HCT116 (cell line): ENCODE data around the gene GEMIN2. TPM values are rescaled to one million over a fixed set of nuclear protein-coding genes. Genes with fewer than 3 reads are reported as not detected.
"Not testable (repeated sequence)": the region's sequence is repeated elsewhere in the genome, so short reads cannot be mapped to it uniquely, and the experiment has no call there.

ENCODE experiments used
- ATAC-seq: fragments of 200-7000 bp; cut with Tn5 transposase; 2 replicates; pipeline ENCODE4 v1.9.1; 2020; ENCODE audit warnings: mild to moderate bottlenecking, moderate library complexity
- BruUV-seq: library from RNA; stranded (reverse); fragments of 400-500 nt; replicated peaks from 2 replicates; lab custom pipeline; 2021; lab: Mats Ljungman, UMichigan
- CTCF ChIA-PET: fragments of 300-600 bp; sonication (Branson Sonifier 250); formaldehyde crosslinking; loops from one replicate; lab custom pipeline; 2021; ENCODE audit warnings: antibody characterized with exemption; lab: Charles Lee
- POLR2A ChIA-PET: fragments of 300-600, 350-600 bp; sonication (Branson Sonifier 250); formaldehyde crosslinking; loops from one replicate; lab custom pipeline; 2021; ENCODE audit warnings: antibody characterized with exemption; lab: Charles Lee
- RAD21 ChIA-PET, 2 experiments: fragments of 300-600 bp; sonication (Branson Sonifier 250); formaldehyde crosslinking; loops; one replicate each; lab custom pipeline; 2023; ENCODE audit warnings: low total read pairs in 2 of 2; ENCODE audit not compliant: uncharacterized antibody in 2 of 2, unreplicated experiment in 2 of 2, low non-redundant PET in 1 of 2; lab: Charles Lee
- DNase-seq: peaks from one replicate; pipeline ENCODE4 v3.0.0-alpha.2; 2010; ENCODE audit warnings: low read depth, low spot score
- H2AFZ ChIP-seq: fragments of 200-600 bp; shearing (Covaris generic), sonication (generic); 2 replicates; pipeline ENCODE4 v1.6.1; 2017; ENCODE audit warnings: low read depth, mixed run types, mixed read lengths, antibody characterized with exemption, low read length; ENCODE audit not compliant: poor library complexity, severe bottlenecking
- H3K27ac ChIP-seq: 2 replicates; pipeline ENCODE4 v1.5.1; 2012; ENCODE audit warnings: low read depth, low read length
- H3K27me3 ChIP-seq: fragments of 200-600 bp; sonication (generic); 2 replicates; pipeline ENCODE4 v1.6.1; 2016; ENCODE audit warnings: mixed run types, low read length, mixed read lengths; ENCODE audit not compliant: insufficient read depth
- H3K36me3 ChIP-seq, 2 experiments: fragments of 200-500 bp in 1 of 2; fragments of 200-600 bp in 1 of 2; sonication (Bioruptor generic) in 1 of 2; sonication (generic) in 1 of 2; 2 replicates each; pipeline versions ENCODE4 v1.5.1 to v1.6.1; 2014 to 2016; ENCODE audit warnings: low read length in 2 of 2, inconsistent platforms in 1 of 2, mixed read lengths in 1 of 2, mixed run types in 1 of 2; ENCODE audit not compliant: insufficient read depth in 2 of 2, control insufficient read depth in 1 of 2
- H3K4me1 ChIP-seq, 2 experiments: fragments of 200-600 bp in 1 of 2; sonication (generic) in 1 of 2; 2 replicates each; pipeline versions ENCODE4 v1.5.1 to v1.6.1; 2012 to 2017; ENCODE audit warnings: low read length in 2 of 2, inconsistent platforms in 1 of 2, mild to moderate bottlenecking in 1 of 2, mixed read lengths in 1 of 2, mixed run types in 1 of 2, moderate library complexity in 1 of 2; ENCODE audit not compliant: insufficient read depth in 2 of 2, control insufficient read depth in 1 of 2
- H3K4me2 ChIP-seq: fragments of 200-600 bp; sonication (generic); 2 replicates; pipeline ENCODE4 v1.6.1; 2017; ENCODE audit warnings: mixed run types, low read length, mixed read lengths
- H3K4me3 ChIP-seq, 2 experiments: fragments of 200-600 bp in 1 of 2; sonication (generic) in 1 of 2; replicated peaks in 1 of 2; 2 replicates each; pipeline ENCODE4 v1.5.1; 2011 to 2016; ENCODE audit warnings: low read length in 2 of 2, control low read depth in 1 of 2, low read depth in 1 of 2, mild to moderate bottlenecking in 1 of 2, mixed read lengths in 1 of 2, mixed run types in 1 of 2
- H3K79me2 ChIP-seq: fragments of 200-600 bp; sonication (generic); 2 replicates; pipeline ENCODE4 v1.6.1; 2017; ENCODE audit warnings: mild to moderate bottlenecking, mixed run types, low read length, moderate library complexity, mixed read lengths; ENCODE audit not compliant: insufficient read depth
- H3K9ac ChIP-seq: fragments of 200-600 bp; sonication (generic); 2 replicates; pipeline ENCODE4 v1.6.1; 2016; ENCODE audit warnings: low read length, mixed read lengths
- H3K9me2 ChIP-seq: fragments of 200-600 bp; sonication (generic), shearing (Covaris generic); 2 replicates; pipeline ENCODE4 v1.6.1; 2017; ENCODE audit warnings: mixed run types, mild to moderate bottlenecking, moderate library complexity; ENCODE audit not compliant: insufficient read depth
- H3K9me3 ChIP-seq, 2 experiments: fragments of 200-500 bp in 1 of 2; fragments of 200-600 bp in 1 of 2; sonication (Bioruptor generic) in 1 of 2; sonication (generic) in 1 of 2; 2 replicates each; pipeline ENCODE4 v1.6.1; 2014 to 2017; ENCODE audit warnings: low read length in 2 of 2, mixed read lengths in 2 of 2, inconsistent platforms in 1 of 2, low read depth in 1 of 2, mild to moderate bottlenecking in 1 of 2, mixed run types in 1 of 2, moderate library complexity in 1 of 2; ENCODE audit not compliant: control insufficient read depth in 1 of 2, insufficient read depth in 1 of 2
- H4K20me1 ChIP-seq: fragments of 200-600 bp; sonication (generic), shearing (Covaris generic); 2 replicates; pipeline ENCODE4 v1.6.1; 2017; ENCODE audit warnings: mixed run types, mild to moderate bottlenecking, moderate library complexity; ENCODE audit not compliant: insufficient read depth
- CBX3 ChIP-seq: IDR thresholded peaks from 2 replicates; pipeline ENCODE4 v1.6.1; 2012; ENCODE audit warnings: low read depth
- EZH2 ChIP-seq: fragments of 200-600 bp; sonication (generic); IDR thresholded peaks from 2 replicates; pipeline ENCODE4 v1.6.1; 2017; ENCODE audit warnings: antibody characterized with exemption, mixed run types
- POLR2AphosphoS5 ChIP-seq: IDR thresholded peaks from 2 replicates; pipeline ENCODE4 v1.6.1; 2011; ENCODE audit warnings: mild to moderate bottlenecking, low read depth, low read length, moderate library complexity
- TCF7L2 ChIP-seq: IDR thresholded peaks from 2 replicates; pipeline ENCODE4 v1.7.0; 2011; ENCODE audit warnings: borderline replicate concordance, inconsistent platforms; ENCODE audit not compliant: insufficient read depth, insufficient read length; ENCODE audit errors: extremely low read depth
- ZFX ChIP-seq: fragments of 450-650 bp; IDR thresholded peaks from 2 replicates; pipeline ENCODE4 v1.6.1; 2017
- intact Hi-C: fragments of 100-400 bp; cut with micrococcal nuclease; formaldehyde crosslinking; loops from 2 replicates; pipeline ENCODE4 v1.10.0; 2022
- total RNA-seq: library from RNA; stranded (reverse); gene quantifications from one replicate; pipeline ENCODE4 v1.2.1, GENCODE V29; 2021; ENCODE audit not compliant: unreplicated experiment
- TF ChIP-seq, protein P1 (sequence below): IDR thresholded peaks from 2 replicates; pipeline ENCODE4 v1.6.1; 2012

GEMIN2 gene
- total RNA-seq, 1 experiment from 2014 or later, result 27.3 TPM

DNA sequence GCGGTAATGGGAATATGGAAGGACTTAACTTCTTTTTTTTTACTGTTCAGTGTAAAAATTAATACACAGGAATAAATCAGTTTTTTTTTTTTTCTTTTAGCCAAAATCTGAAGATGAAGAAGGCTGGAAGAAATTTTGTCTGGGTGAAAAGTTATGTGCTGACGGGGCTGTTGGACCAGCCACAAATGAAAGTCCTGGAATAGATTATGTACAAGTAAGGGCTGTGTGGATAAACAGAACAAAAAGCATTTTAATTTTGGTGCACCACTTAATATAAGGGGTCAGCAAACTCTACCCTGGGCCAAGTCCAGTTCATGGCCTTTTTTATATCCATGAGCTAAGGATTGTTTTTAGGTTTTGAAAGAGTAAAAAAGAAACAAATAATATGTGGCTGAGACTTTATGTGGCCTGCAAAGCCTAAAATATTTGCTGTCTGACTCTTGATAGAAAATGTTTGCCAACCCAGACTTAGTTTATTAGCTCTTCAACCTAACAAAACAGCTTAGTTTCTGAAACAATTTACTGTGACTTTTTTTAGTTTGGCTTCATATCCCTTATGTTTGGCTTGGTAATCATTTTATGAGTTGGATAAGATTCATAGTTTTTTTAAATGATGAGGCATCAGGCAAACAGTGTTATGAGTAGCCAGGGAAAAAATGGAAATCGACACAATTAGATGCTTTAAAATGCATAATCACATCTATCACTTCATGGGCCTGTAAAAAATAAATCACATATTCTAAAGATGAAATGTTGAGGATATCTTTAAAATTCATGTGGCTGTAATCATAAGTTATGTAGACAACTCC lies 8.4 kb downstream of the GEMIN2 start:
- Histone ChIP-seq H3K4me1 (no peaks in the 10 kb centered on the region), H3K79me2 (no peaks in the 10 kb centered on the region; the same call in 1 of the 2 replicates), H3K27me3 (no peaks in the 10 kb centered on the region), H2AFZ (no peak overlapping the region), H3K9ac (no peak overlapping the region), H3K27ac (no peak overlapping the region), H3K36me3 (peaks cover 39 to 60% of the 10 kb centered on the region in 2 experiments), H3K4me3 (no peak overlapping the region), H3K9me2 (no peaks in the 10 kb centered on the region), H3K9me3 (no peaks in the 10 kb centered on the region), H3K4me2 (no peak overlapping the region), H4K20me1 (no peaks in the 10 kb centered on the region)
- DNase-seq (no peak), ATAC-seq (no peak)
- no TSS peak for BruUV-seq
- intact Hi-C loops, result no loop called here
- TF ChIP-seq EZH2 (no peak), POLR2AphosphoS5 (no peak), CBX3 (no peak), TCF7L2 (no peak), ZFX (no peak)
- TF ChIP-seq, protein P1, sequence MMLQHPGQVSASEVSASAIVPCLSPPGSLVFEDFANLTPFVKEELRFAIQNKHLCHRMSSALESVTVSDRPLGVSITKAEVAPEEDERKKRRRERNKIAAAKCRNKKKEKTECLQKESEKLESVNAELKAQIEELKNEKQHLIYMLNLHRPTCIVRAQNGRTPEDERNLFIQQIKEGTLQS, result no peak
- POLR2A ChIA-PET, result interaction anchor here (1.0 kb wide), 1 partner anchor 9 kb away, joined by 3 read pairs; no protein-coding TSS in a partner anchor
- CTCF ChIA-PET, result no interaction called here
- RAD21 ChIA-PET, result no interaction called here

DNA sequence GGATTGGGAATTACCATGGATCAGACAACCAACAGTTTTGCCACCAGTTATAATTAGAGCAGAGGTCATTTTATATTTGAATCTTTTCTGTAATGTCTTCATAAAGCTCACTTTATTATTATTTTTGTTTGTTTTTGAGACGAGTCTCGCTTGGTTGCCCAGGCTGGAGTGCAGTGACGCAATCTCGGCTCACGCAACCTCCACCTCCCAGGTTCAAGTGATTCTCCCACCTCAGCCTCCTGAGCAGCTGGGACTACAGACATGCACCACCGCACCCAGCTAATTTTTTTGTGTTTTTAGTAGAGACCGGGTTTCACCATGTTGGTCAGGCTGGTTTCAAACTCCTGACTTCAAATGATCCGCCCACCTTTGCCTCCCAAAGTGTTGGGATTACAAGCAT lies 23.7 kb downstream of the GEMIN2 start:
- DNase-seq, H3K27ac ChIP-seq, H3K9me2 ChIP-seq, RAD21 ChIA-PET, H4K20me1 ChIP-seq, H3K4me1 ChIP-seq, BruUV-seq, H3K4me3 ChIP-seq, H3K9me3 ChIP-seq, ATAC-seq, H3K4me2 ChIP-seq, CTCF ChIA-PET, H3K9ac ChIP-seq, intact Hi-C loops, H3K79me2 ChIP-seq, H2AFZ ChIP-seq, H3K27me3 ChIP-seq: not testable (repeated sequence)
- H3K36me3 ChIP-seq, result peaks cover 27 to 32% of the 10 kb centered on the region in 2 experiments
- POLR2A ChIA-PET, result interaction anchor here (0.8 kb wide), 1 partner anchor 11 kb away, joined by 3 read pairs; no protein-coding TSS in a partner anchor
